ENCODE measurements around the gene TARS1. TPM values are rescaled to one million over a fixed set of nuclear protein-coding genes. Genes with fewer than 3 reads are reported as not detected.
"Not testable (repeated sequence)": the region's sequence is repeated elsewhere in the genome, so short reads cannot be mapped to it uniquely, and the experiment has no call there.

The TARS1 gene
- total and polyA plus RNA-seq, 2 of the 4 experiments (the other 2 are of a cell fraction): 90.8 to 175 TPM

DNA sequence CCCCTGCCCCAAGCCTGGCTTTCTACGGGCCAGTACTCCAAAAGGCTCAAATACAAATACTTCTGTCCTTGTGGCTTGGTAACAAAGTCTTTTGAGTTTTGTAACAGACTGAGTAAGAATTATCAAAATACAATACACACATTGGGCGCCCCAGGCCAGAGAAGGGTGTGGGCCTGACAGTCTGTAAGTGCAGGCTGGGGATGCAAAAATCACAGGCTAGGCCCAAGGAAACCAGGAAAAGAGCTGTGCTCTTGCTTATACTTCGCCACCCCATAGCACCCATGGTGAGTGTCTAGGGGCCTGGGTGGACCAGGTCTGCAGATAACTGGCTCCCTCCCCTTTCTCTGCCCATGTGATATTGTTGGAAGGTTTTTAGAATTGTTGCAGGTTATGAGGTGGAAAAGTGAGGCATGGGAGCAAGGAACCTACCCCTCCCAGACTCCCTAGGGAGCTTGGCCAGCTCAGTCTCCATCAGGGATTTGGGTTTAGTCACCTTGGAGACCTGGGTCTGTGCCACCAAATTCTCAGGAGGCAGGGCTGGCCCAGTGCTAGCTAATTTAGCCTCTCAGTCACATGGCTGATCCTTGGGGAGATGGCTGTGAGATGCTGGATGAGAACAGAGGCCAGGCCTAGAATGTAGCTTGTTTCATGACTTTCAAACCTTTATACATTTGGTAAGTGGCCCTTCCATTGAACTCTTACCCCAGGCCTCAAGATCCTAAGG is 72.9 kb downstream of the TARS1 start:
- H3K79me1 ChIP-seq (ENCODE audit: low read depth in 1 of 2, low read length in 2 of 2): no peaks in the 10 kb centered on the region
- no peak overlapping the region for H3K56ac ChIP-seq (ENCODE audit: extremely low read depth, insufficient read depth, low read length)
- H3K4ac ChIP-seq (ENCODE audit: low read depth, low read length): no peak overlapping the region
- H2BK20ac ChIP-seq (ENCODE audit: low read depth, low read length): no peak overlapping the region
- H2AK9ac ChIP-seq (replicated peaks; ENCODE audit: low read depth, low read length, poor library complexity): peak overlapping the region; percentile 24
- H2BK120ac ChIP-seq (ENCODE audit: low read depth, low read length): no peak overlapping the region
- dilution Hi-C loops (cut with HindIII; ENCODE audit: low sequenced_read_pairs, unreplicated experiment): no loop called here
- no peak for ATAC-seq (ENCODE audit: low read depth)
- peaks cover 3% of the 10 kb centered on the region for H3K4me1 ChIP-seq (ENCODE audit: control insufficient read depth, insufficient read depth, low read length)
- CTCF ChIA-PET: no interaction called here
- no peak for DNase-seq
- H3K4me3 ChIP-seq (ENCODE audit: insufficient read depth, low read depth, low read length): no peak overlapping the region
- H3K23ac ChIP-seq (ENCODE audit: low read depth, low read length): no peak overlapping the region
- H3K36me3 ChIP-seq (ENCODE audit: control insufficient read depth, insufficient read depth, low read length): no peaks in the 10 kb centered on the region
- intact Hi-C loops (cut with micrococcal nuclease): no loop called here
- H3K14ac ChIP-seq (replicated peaks; ENCODE audit: low read depth, low read length): no peak overlapping the region
- no peak overlapping the region for H3K27ac ChIP-seq (ENCODE audit: insufficient read depth, low read length)
- no peak overlapping the region for H3K9ac ChIP-seq (ENCODE audit: low read depth, low read length)
- no peak overlapping the region for H3K4me2 ChIP-seq (ENCODE audit: low read depth, low read length)
- H4K5ac ChIP-seq (ENCODE audit: low read depth, low read length): no peak overlapping the region
- peaks cover 2% of the 10 kb centered on the region; the same call in 1 of the 2 replicates for H3K27me3 ChIP-seq (ENCODE audit: control insufficient read depth, insufficient read depth, low read length)
- H4K8ac ChIP-seq (ENCODE audit: low read depth in 2 of 2, low read length in 2 of 2): no peak overlapping the region
- in situ Hi-C loops (cut with MboI; ENCODE audit: low sequenced_read_pairs): no loop called here
- no peak overlapping the region for H2BK15ac ChIP-seq (ENCODE audit: low read depth, low read length)
- H3K9me3 ChIP-seq (ENCODE audit: control insufficient read depth, insufficient read depth, low read length): no peaks in the 10 kb centered on the region
- H2AFZ ChIP-seq (replicated peaks; ENCODE audit: low read length, poor library complexity): no peak overlapping the region
- TF ChIP-seq CEBPB (IDR thresholded peaks at IDR 0.05; ENCODE audit: low read depth, low read length) (no peak), CHD1 (IDR thresholded peaks at IDR 0.05; ENCODE audit: low read depth, low read length) (no peak), MXI1 (IDR thresholded peaks at IDR 0.05; ENCODE audit: borderline replicate concordance, low read depth, low read length) (no peak), MAZ (IDR thresholded peaks at IDR 0.05; ENCODE audit: borderline replicate concordance, low read depth, low read length) (no peak), SMC3 (IDR thresholded peaks at IDR 0.05; ENCODE audit: low read depth, low read length) (no peak), NFE2L2 (IDR thresholded peaks at IDR 0.05; ENCODE audit: low read depth, low read length) (no peak), RFX5 (IDR thresholded peaks at IDR 0.05; ENCODE audit: low read depth, low read length) (no peak)
- TF ChIP-seq, protein P1, sequence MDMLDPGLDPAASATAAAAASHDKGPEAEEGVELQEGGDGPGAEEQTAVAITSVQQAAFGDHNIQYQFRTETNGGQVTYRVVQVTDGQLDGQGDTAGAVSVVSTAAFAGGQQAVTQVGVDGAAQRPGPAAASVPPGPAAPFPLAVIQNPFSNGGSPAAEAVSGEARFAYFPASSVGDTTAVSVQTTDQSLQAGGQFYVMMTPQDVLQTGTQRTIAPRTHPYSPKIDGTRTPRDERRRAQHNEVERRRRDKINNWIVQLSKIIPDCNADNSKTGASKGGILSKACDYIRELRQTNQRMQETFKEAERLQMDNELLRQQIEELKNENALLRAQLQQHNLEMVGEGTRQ (IDR thresholded peaks at IDR 0.05; ENCODE audit: low read depth, low read length): no peak
- no peak overlapping the region for H4K91ac ChIP-seq (ENCODE audit: insufficient read depth, low read depth, low read length)
- 0 out of 2 replicates have a peak, but pooled peaks cover 6% of the 10 kb centered on the region for H3K9me1 ChIP-seq (ENCODE audit: insufficient read depth, low read length)
- no peak overlapping the region for H3K18ac ChIP-seq (ENCODE audit: low read depth, low read length)
- H4K20me1 ChIP-seq (ENCODE audit: insufficient read depth, low read length): no peaks in the 10 kb centered on the region
- POLR2A ChIA-PET (ENCODE audit: unreplicated experiment): no interaction called here
- H2AK5ac ChIP-seq (ENCODE audit: low read depth, low read length): no peak overlapping the region
- no CpG with 5 or more reads among the region's 3 CpGs for WGBS, 2 experiments (ENCODE audit: extremely low coverage in 2 of 2, insufficient read length in 1 of 2)
- H2BK5ac ChIP-seq (ENCODE audit: low read depth, low read length, poor library complexity, severe bottlenecking): no peak overlapping the region
- BruUV-seq (replicated peaks): no TSS peak

DNA sequence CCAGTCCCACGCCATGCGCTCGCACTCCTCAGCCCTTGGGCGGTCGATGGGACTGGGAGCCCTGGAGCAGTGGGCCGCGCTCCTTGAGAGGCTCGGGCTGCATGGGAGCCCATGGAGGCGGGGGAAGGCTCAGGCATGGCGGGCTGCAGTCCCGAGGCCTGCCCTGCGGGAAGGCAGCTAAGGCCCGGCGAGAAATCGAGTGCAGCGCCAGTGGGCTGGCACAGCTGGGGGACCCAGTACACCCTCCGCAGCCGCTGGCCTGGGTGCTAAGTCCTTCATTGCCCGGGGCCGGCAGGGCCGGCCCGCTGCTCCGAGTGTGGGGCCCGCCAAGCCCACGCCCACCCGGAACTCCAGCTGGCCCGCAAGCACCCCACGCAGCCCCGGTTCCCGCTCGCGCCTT is 74.6 kb downstream of the TARS1 start:
- H3K56ac ChIP-seq (ENCODE audit: extremely low read depth, insufficient read depth, low read length); ATAC-seq (ENCODE audit: low read depth); H3K27me3 ChIP-seq (ENCODE audit: control insufficient read depth, insufficient read depth, low read length); intact Hi-C loops (cut with micrococcal nuclease); H3K9me3 ChIP-seq (ENCODE audit: control insufficient read depth, insufficient read depth, low read length); H4K8ac ChIP-seq (ENCODE audit: low read depth in 2 of 2, low read length in 2 of 2); CTCF ChIA-PET; H4K20me1 ChIP-seq (ENCODE audit: insufficient read depth, low read length); H3K23ac ChIP-seq (ENCODE audit: low read depth, low read length); H3K27ac ChIP-seq (ENCODE audit: insufficient read depth, low read length); H4K91ac ChIP-seq (ENCODE audit: insufficient read depth, low read depth, low read length); H3K36me3 ChIP-seq (ENCODE audit: control insufficient read depth, insufficient read depth, low read length); H3K14ac ChIP-seq (replicated peaks; ENCODE audit: low read depth, low read length); H3K4me1 ChIP-seq (ENCODE audit: control insufficient read depth, insufficient read depth, low read length); H2BK120ac ChIP-seq (ENCODE audit: low read depth, low read length); H3K4me2 ChIP-seq (ENCODE audit: low read depth, low read length); H2BK15ac ChIP-seq (ENCODE audit: low read depth, low read length); H4K5ac ChIP-seq (ENCODE audit: low read depth, low read length); H2BK20ac ChIP-seq (ENCODE audit: low read depth, low read length); H3K18ac ChIP-seq (ENCODE audit: low read depth, low read length); POLR2A ChIA-PET (ENCODE audit: unreplicated experiment); H3K4ac ChIP-seq (ENCODE audit: low read depth, low read length); H3K79me1 ChIP-seq (ENCODE audit: low read depth in 1 of 2, low read length in 2 of 2); H2AFZ ChIP-seq (replicated peaks; ENCODE audit: low read length, poor library complexity); BruUV-seq (replicated peaks); H2BK5ac ChIP-seq (ENCODE audit: low read depth, low read length, poor library complexity, severe bottlenecking); H2AK9ac ChIP-seq (replicated peaks; ENCODE audit: low read depth, low read length, poor library complexity); H3K4me3 ChIP-seq (ENCODE audit: insufficient read depth, low read depth, low read length); DNase-seq; H3K9me1 ChIP-seq (ENCODE audit: insufficient read depth, low read length); dilution Hi-C loops (cut with HindIII; ENCODE audit: low sequenced_read_pairs, unreplicated experiment); in situ Hi-C loops (cut with MboI; ENCODE audit: low sequenced_read_pairs); H3K9ac ChIP-seq (ENCODE audit: low read depth, low read length); H2AK5ac ChIP-seq (ENCODE audit: low read depth, low read length): not testable (repeated sequence)
- no CpG with 5 or more reads among the region's 32 CpGs for WGBS, 2 experiments (ENCODE audit: extremely low coverage in 2 of 2, insufficient read length in 1 of 2)

All from IMR-90 (cell line).